ENCODE measurements around the gene BAZ2B.

- TF ChIP-seq CTCF (conservative IDR thresholded peaks at IDR 0.05; ENCODE audit: low read length) (no peak), EZH2phosphoT487 (IDR thresholded peaks at IDR 0.05; ENCODE audit: borderline replicate concordance, low read depth, low read length) (no peak)
Measured at GRCh38 chr2:159471340-159471739, 145.0 kb downstream of the BAZ2B start.
